Astrocyte of the hippocampus (primary cell): ENCODE data around the gene SNX6.
"Not testable (repeated sequence)": the region's sequence is repeated elsewhere in the genome, so short reads cannot be mapped to it uniquely, and the experiment has no call there.

Experiments
- DNase-seq: peaks from one replicate; pipeline ENCODE4 v3.0.0; 2011; ENCODE audit warnings: low read depth, low spot score

SNX6 gene

DNA sequence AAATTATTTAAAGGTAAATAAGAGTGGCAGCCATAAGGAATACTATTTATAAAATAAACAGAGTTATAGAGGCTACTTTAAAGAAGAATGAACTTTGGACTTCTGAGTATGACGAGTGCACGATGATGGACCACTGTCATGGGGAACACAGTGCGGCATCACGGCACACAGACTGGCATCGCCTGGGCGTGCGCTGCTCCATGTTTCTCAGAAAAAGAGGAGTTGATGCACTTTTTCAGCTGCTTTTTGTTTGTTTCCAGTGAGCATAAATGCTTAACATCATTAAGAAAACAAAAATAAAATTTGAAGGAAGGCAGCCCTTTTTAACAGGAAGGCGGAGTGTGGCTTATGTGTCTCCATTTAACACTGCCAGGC is 67.2 kb downstream of the SNX6 start:
- DNase-seq, result no peak

DNA sequence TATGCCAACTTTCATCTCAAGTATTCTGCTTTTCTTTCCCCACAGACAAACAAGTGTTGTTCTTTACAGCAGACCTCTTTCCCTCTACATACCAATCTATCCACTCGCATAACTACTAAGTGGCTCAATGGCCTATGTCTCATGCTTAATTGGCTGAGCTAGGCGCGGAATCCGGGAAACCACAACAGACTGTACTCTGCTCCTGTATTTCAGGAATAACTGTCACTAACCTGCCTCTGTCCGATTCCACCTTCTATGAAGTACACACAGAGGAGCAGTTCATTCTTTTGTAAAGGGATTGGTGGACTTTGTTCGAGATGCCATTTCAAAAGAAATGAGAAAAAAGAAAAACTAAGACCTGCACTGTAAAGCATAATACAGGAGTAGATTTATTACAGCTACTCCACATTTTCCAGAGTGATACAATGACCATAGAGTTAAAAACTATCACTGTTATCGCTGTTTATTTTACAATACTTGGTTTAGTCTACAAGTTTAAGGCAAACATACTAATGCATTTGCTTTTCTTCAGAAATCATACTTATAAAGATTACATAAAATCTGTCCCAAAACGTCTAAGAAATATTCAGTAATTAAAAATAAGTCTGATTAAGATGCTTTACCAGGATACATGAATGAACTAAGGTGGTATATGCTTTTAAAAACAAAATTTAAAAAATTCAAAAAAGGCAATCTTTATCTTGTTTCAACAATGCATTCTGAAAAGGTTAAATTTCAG is 67.7 kb downstream of the SNX6 start:
- DNase-seq, result not testable (repeated sequence)

DNA sequence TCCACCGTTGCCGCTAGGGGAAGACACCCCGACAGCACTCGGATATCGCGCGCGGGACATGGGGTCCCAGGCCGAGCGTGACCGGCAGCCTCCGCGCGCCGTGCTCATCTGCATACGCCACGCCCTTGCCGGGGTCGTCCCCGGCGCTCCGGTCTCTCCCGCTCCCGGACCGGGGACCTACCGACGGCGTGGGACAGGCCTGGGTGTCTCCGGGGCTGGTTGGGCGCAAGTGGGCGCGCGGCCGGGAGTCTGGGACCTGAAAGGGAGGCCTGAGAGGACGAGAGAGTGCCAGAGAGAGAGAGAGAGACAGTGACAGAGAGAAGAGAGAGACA is 73.5 kb downstream of the SNX6 start:
- DNase-seq, result not testable (repeated sequence)

DNA sequence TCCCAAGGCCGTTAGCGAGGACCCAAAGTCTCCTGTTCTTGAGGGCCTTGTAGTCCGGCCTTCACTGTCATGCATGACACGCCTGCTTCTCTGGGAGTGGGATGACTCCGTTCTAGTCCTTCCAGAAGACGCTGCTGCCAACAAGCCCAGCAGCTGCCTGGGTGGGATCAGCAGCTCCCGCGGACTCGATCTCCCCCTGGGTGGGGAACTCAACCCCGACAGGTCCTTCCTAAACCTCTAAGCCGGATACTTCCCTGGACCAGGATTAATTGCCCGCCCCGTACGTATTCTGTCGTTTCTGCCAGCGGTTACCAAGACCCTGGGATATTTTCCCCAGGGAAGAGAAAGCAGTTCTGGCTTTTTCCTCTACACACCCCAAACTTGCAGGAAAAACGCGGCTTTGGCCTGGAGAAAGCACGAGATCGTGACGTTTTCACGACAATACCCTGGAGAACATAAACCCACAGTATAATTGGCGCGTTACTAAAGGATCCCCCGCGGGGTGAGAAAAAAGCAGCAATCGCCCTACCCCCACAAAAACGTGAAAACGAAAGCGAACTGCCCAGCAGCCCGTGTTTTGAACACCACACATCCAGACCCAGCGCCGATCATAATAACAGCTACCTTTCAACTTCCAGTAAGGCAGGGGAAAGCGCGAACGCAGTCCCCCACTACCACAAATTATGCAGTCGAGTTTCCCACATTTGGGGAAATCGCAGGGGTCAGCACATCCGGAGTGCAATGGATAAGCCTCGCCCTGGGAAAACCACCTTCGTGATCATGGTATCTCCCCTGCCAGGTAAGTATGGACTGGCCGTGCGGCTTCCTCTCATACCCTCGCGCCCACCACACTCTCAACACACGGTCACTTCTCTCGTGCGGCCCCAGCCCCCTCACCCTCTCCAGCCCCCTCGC is 74.1 kb downstream of the SNX6 start:
- not testable (repeated sequence) for DNase-seq

DNA sequence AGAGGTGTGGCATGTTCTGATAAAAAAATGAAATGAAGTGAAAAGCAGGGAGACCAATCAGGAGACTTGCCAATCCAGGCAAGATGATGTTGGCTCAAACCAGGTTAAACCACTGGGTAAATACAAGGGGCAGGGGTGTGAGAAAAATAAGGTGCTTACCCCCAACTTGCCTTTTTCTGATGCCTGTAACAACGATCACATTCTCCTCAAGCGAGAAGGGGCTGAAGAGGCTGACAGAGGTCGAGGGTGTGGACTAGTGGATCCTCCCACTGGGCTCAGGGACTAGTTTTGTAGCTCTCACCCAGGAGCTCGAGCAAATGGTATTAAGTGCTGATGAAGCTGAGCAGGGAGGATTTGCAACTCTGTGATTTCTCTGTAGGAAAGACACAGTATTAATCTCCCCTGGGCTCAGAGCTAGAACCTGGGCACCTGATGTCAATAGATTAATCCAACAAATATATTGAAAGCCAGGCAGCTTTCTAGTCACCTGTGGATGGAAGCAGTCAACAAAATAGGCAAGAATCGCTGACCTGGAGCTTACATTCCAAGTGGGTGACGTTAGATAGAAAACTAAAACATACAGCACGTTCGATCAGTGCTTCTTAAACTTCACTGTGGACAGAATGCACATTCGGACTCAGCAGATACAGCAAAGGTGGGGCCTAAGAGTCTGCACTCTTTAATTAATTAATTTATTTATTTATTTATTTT is 75.3 kb downstream of the SNX6 start:
- DNase-seq, result no peak

DNA sequence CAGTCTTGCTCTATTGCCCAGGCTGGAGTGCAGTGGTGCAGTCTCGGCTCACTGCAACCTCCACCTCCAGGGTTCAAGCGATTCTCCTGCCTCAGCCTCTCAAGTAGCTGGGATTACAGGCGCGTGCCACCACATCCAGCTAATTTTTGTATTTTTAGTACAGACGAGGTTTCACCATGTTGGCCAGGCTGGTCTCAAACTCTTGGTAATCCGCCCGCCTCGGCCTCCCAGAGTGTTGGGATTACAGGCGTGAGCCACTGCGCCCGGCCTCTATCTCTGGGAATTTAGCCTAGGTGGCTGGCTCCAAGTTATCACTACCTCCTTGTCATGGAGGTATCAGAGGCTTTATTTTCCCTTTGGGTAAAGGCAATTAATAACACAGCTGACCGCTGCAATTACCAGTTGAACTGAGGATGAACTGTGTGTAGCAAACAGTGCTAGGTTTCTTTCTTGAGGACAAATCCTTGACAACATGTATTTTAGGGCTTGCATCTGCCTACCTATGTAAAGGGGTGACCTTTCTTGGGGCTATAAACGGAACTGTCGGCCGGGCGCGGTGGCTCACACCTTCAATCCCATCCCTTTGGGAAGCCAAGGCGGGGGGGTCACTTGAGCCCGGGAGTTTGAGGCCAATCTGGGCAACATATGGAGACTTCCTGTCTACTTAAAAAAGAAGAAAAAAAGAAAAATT is 80.5 kb downstream of the SNX6 start:
- DNase-seq, result not testable (repeated sequence)

DNA sequence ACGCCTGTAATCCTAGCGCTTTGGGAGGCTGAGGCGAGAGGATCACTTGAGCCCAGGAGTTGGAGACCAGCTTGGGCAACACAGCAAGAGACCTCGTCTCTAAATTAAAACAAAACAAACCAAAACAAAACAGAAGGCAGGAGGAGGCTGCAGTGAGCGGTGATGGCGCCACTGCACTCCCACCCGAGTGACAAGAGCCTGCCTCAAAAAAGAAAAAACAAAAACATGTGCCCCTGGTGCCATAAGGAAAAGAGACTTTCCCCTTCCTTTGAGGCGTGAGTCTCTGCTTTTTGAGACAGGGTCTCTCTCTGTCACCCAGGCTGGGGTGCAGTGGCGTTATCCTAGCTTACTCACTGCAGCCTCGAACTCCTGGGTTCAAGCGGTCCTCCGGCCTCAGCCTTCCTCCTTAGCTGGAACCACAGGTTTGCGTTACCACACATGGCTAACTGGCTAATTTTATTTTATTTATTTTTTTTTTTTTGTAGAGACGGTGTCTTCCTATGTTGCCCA is 81.4 kb downstream of the SNX6 start:
- no peak for DNase-seq

DNA sequence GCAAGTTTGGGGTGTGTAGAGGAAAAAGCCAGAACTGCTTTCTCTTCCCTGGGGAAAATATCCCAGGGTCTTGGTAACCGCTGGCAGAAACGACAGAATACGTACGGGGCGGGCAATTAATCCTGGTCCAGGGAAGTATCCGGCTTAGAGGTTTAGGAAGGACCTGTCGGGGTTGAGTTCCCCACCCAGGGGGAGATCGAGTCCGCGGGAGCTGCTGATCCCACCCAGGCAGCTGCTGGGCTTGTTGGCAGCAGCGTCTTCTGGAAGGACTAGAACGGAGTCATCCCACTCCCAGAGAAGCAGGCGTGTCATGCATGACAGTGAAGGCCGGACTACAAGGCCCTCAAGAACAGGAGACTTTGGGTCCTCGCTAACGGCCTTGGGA is 82.8 kb downstream of the SNX6 start:
- not testable (repeated sequence) for DNase-seq

DNA sequence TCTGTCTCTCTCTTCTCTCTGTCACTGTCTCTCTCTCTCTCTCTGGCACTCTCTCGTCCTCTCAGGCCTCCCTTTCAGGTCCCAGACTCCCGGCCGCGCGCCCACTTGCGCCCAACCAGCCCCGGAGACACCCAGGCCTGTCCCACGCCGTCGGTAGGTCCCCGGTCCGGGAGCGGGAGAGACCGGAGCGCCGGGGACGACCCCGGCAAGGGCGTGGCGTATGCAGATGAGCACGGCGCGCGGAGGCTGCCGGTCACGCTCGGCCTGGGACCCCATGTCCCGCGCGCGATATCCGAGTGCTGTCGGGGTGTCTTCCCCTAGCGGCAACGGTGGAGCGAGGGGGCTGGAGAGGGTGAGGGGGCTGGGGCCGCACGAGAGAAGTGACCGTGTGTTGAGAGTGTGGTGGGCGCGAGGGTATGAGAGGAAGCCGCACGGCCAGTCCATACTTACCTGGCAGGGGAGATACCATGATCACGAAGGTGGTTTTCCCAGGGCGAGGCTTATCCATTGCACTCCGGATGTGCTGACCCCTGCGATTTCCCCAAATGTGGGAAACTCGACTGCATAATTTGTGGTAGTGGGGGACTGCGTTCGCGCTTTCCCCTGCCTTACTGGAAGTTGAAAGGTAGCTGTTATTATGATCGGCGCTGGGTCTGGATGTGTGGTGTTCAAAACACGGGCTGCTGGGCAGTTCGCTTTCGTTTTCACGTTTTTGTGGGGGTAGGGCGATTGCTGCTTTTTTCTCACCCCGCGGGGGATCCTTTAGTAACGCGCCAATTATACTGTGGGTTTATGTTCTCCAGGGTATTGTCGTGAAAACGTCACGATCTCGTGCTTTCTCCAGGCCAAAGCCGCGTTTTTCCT is 83.4 kb downstream of the SNX6 start:
- not testable (repeated sequence) for DNase-seq

DNA sequence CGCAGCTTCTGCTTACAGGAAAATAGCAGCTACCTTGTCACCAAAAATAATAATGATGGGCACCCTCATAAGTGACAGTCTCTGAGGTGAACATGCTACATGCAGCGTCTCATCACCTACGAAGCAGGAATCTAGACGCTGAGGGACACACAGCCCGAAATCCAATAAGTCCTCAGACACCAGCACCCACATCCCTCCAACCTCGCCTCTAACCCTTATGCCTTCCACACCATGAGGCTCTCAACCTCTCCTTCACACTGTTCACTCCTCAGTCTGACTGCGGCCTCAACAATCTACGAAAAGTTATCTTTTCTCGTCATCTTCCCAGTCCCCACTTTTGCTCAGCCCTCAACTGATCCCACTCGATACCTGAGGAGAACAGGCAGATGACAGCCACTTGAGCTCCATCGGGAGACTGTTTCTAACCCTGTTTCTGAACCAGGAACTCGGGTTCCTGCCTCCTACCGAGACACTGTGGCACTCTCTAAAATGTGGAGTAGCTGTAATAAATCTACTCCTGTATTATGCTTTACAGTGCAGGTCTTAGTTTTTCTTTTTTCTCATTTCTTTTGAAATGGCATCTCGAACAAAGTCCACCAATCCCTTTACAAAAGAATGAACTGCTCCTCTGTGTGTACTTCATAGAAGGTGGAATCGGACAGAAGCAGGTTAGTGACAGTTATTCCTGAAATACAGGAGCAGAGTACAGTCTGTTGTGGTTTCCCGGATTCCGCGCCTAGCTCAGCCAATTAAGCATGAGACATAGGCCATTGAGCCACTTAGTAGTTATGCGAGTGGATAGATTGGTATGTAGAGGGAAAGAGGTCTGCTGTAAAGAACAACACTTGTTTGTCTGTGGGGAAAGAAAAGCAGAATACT is 89.5 kb downstream of the SNX6 start:
- not testable (repeated sequence) for DNase-seq

DNA sequence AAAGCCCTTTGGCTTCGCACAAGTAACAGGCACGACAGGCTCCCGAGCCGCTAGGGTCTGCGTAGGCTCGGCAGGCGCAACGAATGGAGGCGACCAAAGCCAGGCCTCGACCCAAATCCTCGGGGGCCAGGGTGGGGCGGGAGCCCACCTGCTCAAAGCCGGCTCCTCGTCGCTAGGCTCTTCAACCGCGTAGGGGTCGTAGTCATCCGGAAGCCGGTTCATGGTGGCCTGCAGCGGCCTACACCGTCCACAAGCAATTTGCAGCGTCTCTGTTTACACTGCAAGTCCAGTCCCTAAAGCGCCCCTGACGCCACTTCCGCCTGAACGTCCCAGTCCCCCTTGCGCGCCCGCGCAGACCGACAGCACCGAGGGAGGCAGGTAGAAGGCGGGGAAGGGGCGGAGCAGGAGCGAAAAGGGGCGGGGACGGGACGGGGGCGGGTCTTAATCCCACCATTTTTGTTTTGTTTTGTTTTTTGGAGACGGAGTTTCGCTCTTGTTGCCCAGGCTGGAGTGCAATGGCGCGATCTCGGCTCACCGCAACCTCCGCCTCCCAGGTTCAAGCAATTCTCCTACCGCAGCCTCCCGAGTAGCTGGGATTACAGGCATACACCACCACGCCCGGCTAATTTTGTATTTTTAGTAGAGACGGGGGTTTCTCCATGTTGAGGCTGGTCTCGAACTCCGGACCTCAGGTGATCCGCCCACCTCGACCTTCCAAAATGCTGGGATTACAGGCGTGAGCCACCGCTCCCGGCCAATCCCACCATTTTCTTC is 90.4 kb downstream of the SNX6 start, which contains the start of gene EAPP:
TSS of gene EAPP (minus strand) at position 295 of the 774 bp plus-strand sequence. CDS start at position 222, 73 bp downstream.
- peak; percentile 99 for DNase-seq

DNA sequence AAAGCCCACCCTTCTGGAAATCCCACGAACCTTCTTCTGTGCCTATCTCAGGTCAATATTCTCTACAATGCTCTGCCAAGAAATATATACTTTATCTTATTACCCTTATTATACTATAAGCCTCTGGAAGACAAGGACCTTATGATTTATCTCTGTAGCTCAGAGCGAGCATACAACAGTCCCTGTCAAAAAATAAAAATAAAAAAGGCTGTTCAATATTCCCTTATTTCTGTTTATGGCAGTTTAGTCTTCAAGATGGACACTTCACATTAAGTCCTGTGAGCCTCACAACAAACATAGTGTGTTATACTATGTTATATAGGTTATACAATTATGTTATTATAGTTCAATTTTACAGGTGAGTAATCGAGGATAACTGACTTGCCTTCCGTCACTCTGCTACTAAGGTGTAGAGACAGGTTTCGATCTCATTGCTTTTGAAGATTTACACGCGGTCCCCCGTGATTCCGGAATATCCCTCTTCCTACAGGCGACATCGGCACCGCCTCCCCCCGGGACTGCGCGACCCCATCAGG is 91.0 kb downstream of the SNX6 start:
- DNase-seq, result no peak

DNA sequence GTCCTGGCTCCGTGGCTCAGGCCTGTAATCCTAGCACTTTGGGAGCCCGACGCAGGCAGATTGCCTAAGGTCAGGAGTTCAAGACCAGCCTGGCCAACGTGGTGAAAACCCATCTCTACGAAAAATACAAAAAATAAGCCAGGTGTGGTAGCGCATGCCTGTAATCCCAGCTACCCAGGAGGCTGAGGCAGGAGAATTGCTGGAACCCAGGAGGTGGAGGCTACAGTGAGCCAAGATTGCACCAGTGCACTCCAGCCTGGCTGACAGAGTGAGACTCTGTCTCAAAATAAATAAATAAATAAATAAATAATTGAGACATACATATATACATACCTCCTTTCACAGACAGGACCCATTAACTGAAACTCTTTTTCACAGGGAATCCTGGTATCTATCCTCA is 91.9 kb downstream of the SNX6 start:
- not testable (repeated sequence) for DNase-seq

DNA sequence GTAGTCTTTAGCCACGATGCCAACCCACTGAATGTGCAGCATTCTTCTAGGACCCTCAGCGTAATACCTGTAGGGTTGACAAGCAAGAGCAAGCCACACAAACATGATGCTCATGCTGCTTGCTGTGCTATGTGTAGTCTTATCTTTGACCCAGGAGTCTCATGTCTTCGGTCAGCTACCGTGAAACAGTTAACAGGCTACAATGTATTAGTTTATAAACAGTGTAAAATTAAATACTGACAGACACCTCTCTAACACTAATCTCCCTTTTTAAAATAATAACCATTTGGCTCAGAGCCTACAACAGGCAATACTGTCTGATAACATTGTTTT is 92.3 kb downstream of the SNX6 start:
- no peak for DNase-seq

DNA sequence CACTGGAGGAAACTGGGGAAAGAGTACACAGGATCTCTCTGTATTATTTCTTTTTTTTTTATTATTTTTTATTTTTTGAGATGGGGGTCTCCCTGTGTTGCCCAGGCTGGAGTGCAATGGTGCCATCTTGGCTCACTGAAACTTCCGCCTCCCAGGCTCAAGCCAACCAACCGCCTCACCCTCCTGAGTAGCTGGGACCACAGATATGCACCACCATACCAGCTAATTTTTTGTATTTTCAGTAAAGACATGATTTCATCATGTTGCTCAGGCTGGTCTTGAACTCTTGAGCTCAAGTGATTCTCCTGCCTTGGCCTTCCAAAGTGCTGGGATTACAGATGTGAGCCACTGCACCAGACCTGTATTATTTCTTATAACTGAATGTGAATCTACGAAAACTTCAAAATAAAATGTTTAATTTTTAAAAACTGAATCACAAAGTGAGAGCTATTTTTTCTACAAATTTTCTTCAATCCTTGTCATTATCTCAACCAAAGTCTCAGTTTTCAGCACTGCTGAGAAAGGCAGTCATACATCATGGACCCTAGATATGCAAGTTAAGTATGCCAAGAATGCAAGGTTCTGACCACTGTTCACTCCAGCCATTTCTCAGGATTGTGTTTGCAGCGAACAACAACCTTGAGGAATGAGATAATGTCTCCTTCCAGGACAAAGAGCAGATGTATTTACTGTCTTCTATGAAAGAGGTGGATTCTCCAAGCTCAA is 92.8 kb downstream of the SNX6 start:
- DNase-seq, result peak; percentile 89

DNA sequence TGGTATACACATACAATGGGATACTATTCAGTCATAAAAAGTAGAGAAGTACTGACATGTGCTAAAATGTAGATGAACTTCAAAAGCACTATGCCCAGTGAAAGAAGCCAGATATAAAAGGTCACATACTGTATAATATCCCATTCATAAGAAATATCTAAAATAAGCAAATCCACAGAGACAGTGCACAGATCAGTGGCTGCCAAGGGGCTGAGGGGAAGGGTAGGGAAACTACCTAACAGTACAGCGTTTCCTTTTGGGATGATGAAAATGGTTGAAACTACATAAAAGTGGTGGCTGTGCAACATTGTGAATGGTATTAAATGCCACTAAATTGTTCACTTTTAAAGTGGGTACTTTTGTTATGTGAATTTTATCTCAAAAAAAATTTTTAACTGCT is 102.4 kb downstream of the SNX6 start:
- DNase-seq, result no peak

DNA sequence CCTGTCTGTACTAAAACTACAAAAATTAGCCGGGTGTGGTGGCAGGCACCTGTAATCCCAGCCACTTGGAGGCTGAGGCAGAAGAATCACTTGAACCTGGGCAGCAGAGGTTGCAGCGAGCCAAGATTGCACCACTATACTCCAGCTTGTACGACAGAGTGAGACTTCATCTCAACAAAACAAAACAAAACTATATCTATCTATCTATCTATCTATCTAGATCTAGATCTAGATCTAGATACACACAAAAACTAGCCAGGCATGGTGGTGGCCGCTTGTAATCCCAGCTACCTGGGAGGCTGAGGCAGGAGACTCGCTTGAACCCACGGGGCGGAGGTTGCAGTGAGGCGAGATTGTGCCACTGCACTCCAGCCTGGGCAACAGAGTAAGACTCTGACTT is 105.7 kb downstream of the SNX6 start:
- DNase-seq, result not testable (repeated sequence)

DNA sequence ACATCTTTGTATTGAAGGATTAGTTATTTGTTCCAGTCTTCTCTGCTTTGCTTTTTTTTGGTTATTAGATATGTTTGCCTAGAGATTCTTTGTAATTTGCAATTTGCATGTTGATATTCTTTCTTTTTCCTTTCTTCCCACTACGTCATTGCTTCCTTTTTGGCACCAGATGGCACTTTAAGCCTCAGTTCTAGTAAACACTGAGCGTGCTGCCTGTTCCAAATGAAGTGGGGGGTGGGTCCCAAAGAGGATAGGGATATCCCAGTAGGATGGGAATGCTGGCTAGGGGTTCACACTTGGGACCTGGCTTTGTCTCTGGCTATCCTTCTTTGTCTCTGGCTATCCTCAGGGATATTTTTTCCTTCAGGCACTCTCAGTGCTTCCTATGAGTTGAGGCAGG is 107.5 kb downstream of the SNX6 start:
- no peak for DNase-seq
